HEK293T (cell line): Measurements from ENCODE around the gene TPCN2.
"Not testable (repeated sequence)": the region's sequence is repeated elsewhere in the genome, so short reads cannot be mapped to it uniquely, and the experiment has no call there.

Experiments used
- CTCF ChIA-PET: fragments of 350-600 bp; formaldehyde crosslinking; extraction: SDS; loops from one replicate; lab custom pipeline; 2021; ENCODE audit warnings: antibody characterized with exemption, inconsistent platforms; lab: Yijun Ruan, JAX
- POLR2A ChIA-PET: fragments of 350-600 bp; formaldehyde crosslinking; extraction: SDS; loops from one replicate; lab custom pipeline; 2020; ENCODE audit warnings: antibody characterized with exemption, inconsistent platforms; lab: Yijun Ruan, JAX
- DNase-seq: peaks from one replicate; pipeline ENCODE4 v3.0.0; 2012; ENCODE audit warnings: mixed read lengths; ENCODE audit errors: extremely low spot score
- ARNT ChIP-seq: fragments of 450-650 bp; IDR thresholded peaks from 2 replicates; pipeline ENCODE4 v1.6.1; 2017; ENCODE audit warnings: mild to moderate bottlenecking
- BHLHE40 ChIP-seq: fragments of 450-650 bp; IDR thresholded peaks from 2 replicates; pipeline ENCODE4 v1.6.1; 2016; ENCODE audit warnings: mild to moderate bottlenecking, moderate library complexity, borderline replicate concordance
- CTBP1 ChIP-seq: fragments of 450-650 bp; IDR thresholded peaks from 2 replicates; pipeline ENCODE4 v1.6.1; 2016; ENCODE audit warnings: borderline replicate concordance
- ELF4 ChIP-seq: fragments of 450-650 bp; IDR thresholded peaks from 2 replicates; pipeline ENCODE4 v1.6.1; 2017; ENCODE audit warnings: antibody characterized with exemption
- FOXA1 ChIP-seq: fragments of 450-650 bp; IDR thresholded peaks from 2 replicates; pipeline ENCODE4 v1.6.1; 2016; ENCODE audit warnings: mild to moderate bottlenecking
- FOXK2 ChIP-seq: fragments of 450-650 bp; IDR thresholded peaks from 2 replicates; pipeline ENCODE4 v1.6.1; 2016; ENCODE audit warnings: mild to moderate bottlenecking
- FOXM1 ChIP-seq: fragments of 450-650 bp; IDR thresholded peaks from 2 replicates; pipeline ENCODE4 v1.6.1; 2017; ENCODE audit warnings: mild to moderate bottlenecking, borderline replicate concordance
- HDGF ChIP-seq: fragments of 450-650 bp; IDR thresholded peaks from 2 replicates; pipeline ENCODE4 v1.6.1; 2017; ENCODE audit warnings: antibody characterized with exemption, borderline replicate concordance
- L3MBTL2 ChIP-seq: fragments of 450-650 bp; conservative IDR thresholded peaks from 2 replicates; pipeline ENCODE4 v1.6.1; 2016; ENCODE audit warnings: mild to moderate bottlenecking
- LEF1 ChIP-seq: fragments of 450-650 bp; IDR thresholded peaks from 2 replicates; pipeline ENCODE4 v1.6.1; 2017; ENCODE audit warnings: mild to moderate bottlenecking, borderline replicate concordance
- NFRKB ChIP-seq: fragments of 450-650 bp; IDR thresholded peaks from 2 replicates; pipeline ENCODE4 v1.6.1; 2016; ENCODE audit warnings: mild to moderate bottlenecking, moderate library complexity
- PKNOX1 ChIP-seq: fragments of 450-650 bp; IDR thresholded peaks from 2 replicates; pipeline ENCODE4 v1.6.1; 2016
- SP1 ChIP-seq: fragments of 450-650 bp; IDR thresholded peaks from 2 replicates; pipeline ENCODE4 v1.6.1; 2017
- SUZ12 ChIP-seq: fragments of 450-650 bp; IDR thresholded peaks from 2 replicates; pipeline ENCODE4 v1.6.1; 2016; ENCODE audit warnings: mild to moderate bottlenecking
- TARDBP ChIP-seq: fragments of 450-650 bp; IDR thresholded peaks from 2 replicates; pipeline ENCODE4 v1.6.1; 2016
- ZNF384 ChIP-seq: fragments of 450-650 bp; IDR thresholded peaks from 2 replicates; pipeline ENCODE4 v1.6.1; 2016

Gene TPCN2

GRCh38 chr11:69130654-69131053 is 81.9 kb downstream of the TPCN2 start:
- TF ChIP-seq L3MBTL2: no peak
- TF ChIP-seq ELF4: no peak
- TF ChIP-seq NFRKB: no peak
- no peak for TF ChIP-seq TARDBP
- TF ChIP-seq FOXK2: no peak
- TF ChIP-seq CTBP1: no peak
- no peak for TF ChIP-seq FOXA1
- TF ChIP-seq LEF1: no peak
- no peak for TF ChIP-seq SUZ12
- no peak for TF ChIP-seq FOXM1
- TF ChIP-seq PKNOX1: no peak
- ChIA-PET CTCF (interaction anchor here (0.5 to 1.3 kb wide), 5 partner anchors 10 to 539 kb away, joined by 3 to 6 read pairs (median 4); no protein-coding TSS in a partner anchor), POLR2A (no interaction called here)
- DNase-seq: no peak

- no peak for DNase-seq
- ChIA-PET CTCF (interaction anchor here (0.5 to 1.3 kb wide), 12 partner anchors 9 to 544 kb away, joined by 3 to 6 read pairs (median 4); partner anchors contain the start of gene LTO1), POLR2A (interaction anchor here (0.7 kb wide), 1 partner anchor 171 kb away, joined by 3 read pairs; no protein-coding TSS in a partner anchor)
- TF ChIP-seq PKNOX1: no peak
- no peak for TF ChIP-seq NFRKB
- TF ChIP-seq FOXK2: no peak
Measured at GRCh38 chr11:69131121-69131566, 82.4 kb downstream of the TPCN2 start.

- TF ChIP-seq FOXK2: no peak
- no peak for TF ChIP-seq L3MBTL2
- no peak for TF ChIP-seq BHLHE40
- TF ChIP-seq CTBP1: no peak
- no peak for TF ChIP-seq SUZ12
- peak; percentile 75 for DNase-seq
- ChIA-PET POLR2A (interaction anchor here (0.7 kb wide), 1 partner anchor 170 kb away, joined by 3 read pairs; no protein-coding TSS in a partner anchor), CTCF (interaction anchor here (0.5 to 1.3 kb wide), 12 partner anchors 9 to 543 kb away, joined by 3 to 6 read pairs (median 4); partner anchors contain the start of gene LTO1)
Measured at GRCh38 chr11:69131644-69132300, 83.0 kb downstream of the TPCN2 start.

GRCh38 chr11:69132301-69132670 is 83.6 kb downstream of the TPCN2 start:
- ChIA-PET POLR2A (no interaction called here), CTCF (interaction anchor here (1.0 to 1.3 kb wide), 6 partner anchors 8 to 543 kb away, joined by 3 to 6 read pairs (median 4); partner anchors contain the start of gene LTO1)
- TF ChIP-seq L3MBTL2 (no peak), SP1 (no peak), FOXA1 (no peak), CTBP1 (no peak), FOXM1 (no peak), ARNT (no peak), HDGF (no peak), ELF4 (no peak), SUZ12 (no peak), PKNOX1 (no peak), TARDBP (no peak), LEF1 (no peak), BHLHE40 (no peak), ZNF384 (no peak), NFRKB (no peak), FOXK2 (no peak)
- no peak for DNase-seq

- TF ChIP-seq TARDBP: no peak
- TF ChIP-seq HDGF: no peak
- no peak for TF ChIP-seq NFRKB
- no peak for TF ChIP-seq BHLHE40
- no peak for TF ChIP-seq L3MBTL2
- TF ChIP-seq FOXK2: no peak
- TF ChIP-seq SUZ12: no peak
- TF ChIP-seq PKNOX1: no peak
- TF ChIP-seq SP1: no peak
- TF ChIP-seq FOXM1: no peak
- TF ChIP-seq ELF4: no peak
- no peak for TF ChIP-seq ARNT
- no peak for TF ChIP-seq CTBP1
- TF ChIP-seq LEF1: no peak
- ChIA-PET POLR2A (no interaction called here), CTCF (no interaction called here)
- DNase-seq: no peak
Measured at GRCh38 chr11:69133251-69133650, 84.5 kb downstream of the TPCN2 start.

GRCh38 chr11:69134182-69134581 is 85.5 kb downstream of the TPCN2 start:
- DNase-seq, POLR2A ChIA-PET: not testable (repeated sequence)
- CTCF ChIA-PET: interaction anchor here (0.6 kb wide), 1 partner anchor 18 kb away, joined by 3 read pairs; no protein-coding TSS in a partner anchor
